ENCODE results near the gene PROZ. TPM values are rescaled to one million over a fixed set of nuclear protein-coding genes. Genes with fewer than 3 reads are reported as not detected.

The PROZ gene
- total RNA-seq, 1 donor from 2014 or later = not detected

- Mint-ChIP-seq H3K27me3 (no peaks in the 10 kb centered on the region), H3K27ac (no peak overlapping the region), H3K9me3 (no peaks in the 10 kb centered on the region), H3K4me3 (no peak overlapping the region), H3K4me1 (ENCODE audit: unreplicated experiment) (no peaks in the 10 kb centered on the region), H3K36me3 (peaks cover 33% of the 10 kb centered on the region)
- no peak for DNase-seq (ENCODE audit: extremely low spot score, unreplicated experiment)
- TF ChIP-seq CTCF (conservative IDR thresholded peaks at IDR 0.05) = no peak
Observed at GRCh38 chr13:113190181-113190580, 31.7 kb downstream of the PROZ start.

GRCh38 chr13:113192279-113192678 is 33.8 kb downstream of the PROZ start:
- no peak overlapping the region for H3K27ac Mint-ChIP-seq

GRCh38 chr13:113192902-113193301 is 34.5 kb downstream of the PROZ start:
- Mint-ChIP-seq H3K9me3 (no peaks in the 10 kb centered on the region), H3K4me3 (no peak overlapping the region), H3K4me1 (ENCODE audit: unreplicated experiment) (no peaks in the 10 kb centered on the region), H3K36me3 (peaks cover 32% of the 10 kb centered on the region), H3K27me3 (no peaks in the 10 kb centered on the region), H3K27ac (no peak overlapping the region)
- TF ChIP-seq CTCF (conservative IDR thresholded peaks at IDR 0.05) = no peak
- DNase-seq (ENCODE audit: extremely low spot score, unreplicated experiment) = no peak

More at GRCh38 chr13:113192279-113192678, 33.8 kb downstream of the PROZ start:
- H3K4me1 Mint-ChIP-seq (ENCODE audit: unreplicated experiment) = no peaks in the 10 kb centered on the region
- no peak for TF ChIP-seq CTCF (conservative IDR thresholded peaks at IDR 0.05)
- no peaks in the 10 kb centered on the region for H3K27me3 Mint-ChIP-seq
- no peak for DNase-seq (ENCODE audit: extremely low spot score, unreplicated experiment)
- H3K9me3 Mint-ChIP-seq = no peaks in the 10 kb centered on the region
- peaks cover 34% of the 10 kb centered on the region for H3K36me3 Mint-ChIP-seq
- H3K4me3 Mint-ChIP-seq = no peak overlapping the region

GRCh38 chr13:113195360-113195759 is 36.9 kb downstream of the PROZ start:
- no peaks in the 10 kb centered on the region for H3K27me3 Mint-ChIP-seq
- no peaks in the 10 kb centered on the region for H3K4me1 Mint-ChIP-seq (ENCODE audit: unreplicated experiment)
- TF ChIP-seq CTCF (conservative IDR thresholded peaks at IDR 0.05) = no peak
- peaks cover 19% of the 10 kb centered on the region for H3K36me3 Mint-ChIP-seq
- no peak for DNase-seq (ENCODE audit: extremely low spot score, unreplicated experiment)
- no peaks in the 10 kb centered on the region for H3K9me3 Mint-ChIP-seq
- no peak overlapping the region for H3K4me3 Mint-ChIP-seq
- no peak overlapping the region for H3K27ac Mint-ChIP-seq

- no peak for DNase-seq (ENCODE audit: extremely low spot score, unreplicated experiment)
- Mint-ChIP-seq H3K4me1 (ENCODE audit: unreplicated experiment) (peaks cover 1% of the 10 kb centered on the region), H3K27ac (no peak overlapping the region), H3K36me3 (peaks cover 18% of the 10 kb centered on the region), H3K4me3 (no peak overlapping the region), H3K27me3 (no peaks in the 10 kb centered on the region), H3K9me3 (no peaks in the 10 kb centered on the region)
- no peak for TF ChIP-seq CTCF (conservative IDR thresholded peaks at IDR 0.05)
Observed at GRCh38 chr13:113196970-113197737, 38.7 kb downstream of the PROZ start.
